A549 (cell line): ENCODE results near the gene LCE1F. TPM values are rescaled to one million over a fixed set of nuclear protein-coding genes. Genes with fewer than 3 reads are reported as not detected.

Experiments used
- ATAC-seq, 2 experiments: fragments of 200-7000 bp in 1 of 2; fragments of >200 bp in 1 of 2; cut with Nextera tagmentation in 1 of 2; cut with Tn5 transposase in 1 of 2; 3 replicates each; pipeline versions ENCODE4 v1.8.0 to v1.9.1; 2018 to 2020; ENCODE audit warnings: mild to moderate bottlenecking in 1 of 2, moderate library complexity in 1 of 2
- CTCF ChIA-PET: fragments of 300-600 bp; sonication (Branson Sonifier 250); formaldehyde crosslinking; extraction: SDS; loops from one replicate; lab custom pipeline; 2021; ENCODE audit warnings: antibody characterized with exemption, inconsistent platforms; lab: Yijun Ruan, JAX
- POLR2A ChIA-PET: fragments of 350-600 bp; formaldehyde crosslinking; extraction: SDS; loops from one replicate; lab custom pipeline; 2021; ENCODE audit warnings: antibody characterized with exemption, inconsistent platforms; lab: Yijun Ruan, JAX
- DNase-seq, 2 experiments: peaks; one replicate each; pipeline versions ENCODE4 v3.0.0 to v3.0.0-alpha.2; 2011 to 2016; ENCODE audit warnings: low read depth in 1 of 2, low spot score in 1 of 2
- FAIRE-seq: peaks from 2 replicates; lab custom pipeline; 2011; peaks lifted over from hg19 to GRCh38; lab: Jason Lieb, UNC
- H3K27ac ChIP-seq, 2 experiments: fragments of >200 bp; sonication (Bioruptor Twin); formaldehyde crosslinking; 3 replicates each; pipeline ENCODE4 v1.5.1; 2016 to 2017
- H3K4me1 ChIP-seq: fragments of >200 bp; sonication (Bioruptor Twin); formaldehyde crosslinking; 3 replicates; pipeline ENCODE4 v1.6.1; 2016
- H3K4me2 ChIP-seq: fragments of >200 bp; sonication (Bioruptor Twin); formaldehyde crosslinking; 3 replicates; pipeline ENCODE4 v1.6.1; 2016
- H3K4me3 ChIP-seq: fragments of >200 bp; sonication (Bioruptor Twin); formaldehyde crosslinking; 3 replicates; pipeline ENCODE4 v1.5.1; 2016
- H3K9me3 ChIP-seq: fragments of >200 bp; sonication (Bioruptor Twin); formaldehyde crosslinking; 3 replicates; pipeline ENCODE4 v1.6.1; 2016
- CBX8 ChIP-seq: fragments of 200-600 bp; sonication (generic); IDR thresholded peaks from 2 replicates; pipeline ENCODE4 v1.6.1; 2016
- CEBPB ChIP-seq, 2 experiments: fragments of >200 bp in 1 of 2; sonication (Bioruptor Twin) in 1 of 2; formaldehyde crosslinking in 1 of 2; IDR thresholded peaks; 2 replicates each; pipeline ENCODE4 v1.6.1; 2012 to 2016
- CHD4 ChIP-seq: fragments of 200-600 bp; sonication (generic); IDR thresholded peaks from 2 replicates; pipeline ENCODE4 v1.6.1; 2016; ENCODE audit warnings: antibody characterized with exemption, mild to moderate bottlenecking, borderline replicate concordance
- ESRRA ChIP-seq: fragments of 150-350 bp; IDR thresholded peaks from 2 replicates; pipeline ENCODE4 v1.6.1; 2014; ENCODE audit warnings: mild to moderate bottlenecking, low read length, borderline replicate concordance
- FOSB ChIP-seq: fragments of 250-450 bp; sonication (Bioruptor Pico); IDR thresholded peaks from 2 replicates; pipeline ENCODE4 v1.5.0; 2020; ENCODE audit warnings: mild to moderate bottlenecking, moderate library complexity
- FOXS1 ChIP-seq: fragments of 250-450 bp; sonication (Bioruptor Pico); IDR thresholded peaks from 2 replicates; pipeline ENCODE4 v1.5.0; 2020; ENCODE audit warnings: mild to moderate bottlenecking, moderate library complexity
- HDAC2 ChIP-seq: fragments of 200-600 bp; sonication (generic); IDR thresholded peaks from 2 replicates; pipeline ENCODE4 v1.6.1; 2016
- KDM1A ChIP-seq: fragments of 200-600 bp; sonication (generic); IDR thresholded peaks from 2 replicates; pipeline ENCODE4 v1.6.1; 2016; ENCODE audit warnings: low read depth, mild to moderate bottlenecking
- KDM5A ChIP-seq: fragments of 200-600 bp; sonication (generic); IDR thresholded peaks from 2 replicates; pipeline ENCODE4 v1.6.1; 2016; ENCODE audit warnings: antibody characterized with exemption, mild to moderate bottlenecking
- MAFK ChIP-seq: fragments of 450-650 bp; IDR thresholded peaks from 2 replicates; pipeline ENCODE4 v1.6.1; 2014; ENCODE audit not compliant: partially characterized antibody
- MYC ChIP-seq: IDR thresholded peaks from 2 replicates; pipeline ENCODE4 v1.6.1; 2012; ENCODE audit warnings: mild to moderate bottlenecking, inconsistent platforms, low read length, improper control_type of control experiment, borderline replicate concordance
- NR3C1 ChIP-seq: fragments of >200 bp; sonication (Bioruptor Twin); formaldehyde crosslinking; IDR thresholded peaks from 3 replicates; pipeline ENCODE4 v1.6.1; 2017
- POLR2A ChIP-seq: IDR thresholded peaks from 2 replicates; pipeline ENCODE4 v1.6.1; 2012; ENCODE audit warnings: mild to moderate bottlenecking, low read length
- RAD21 ChIP-seq, 2 experiments: fragments of >200 bp in 1 of 2; sonication (Bioruptor Twin) in 1 of 2; formaldehyde crosslinking in 1 of 2; IDR thresholded peaks in 1 of 2; conservative IDR thresholded peaks in 1 of 2; 2 replicates in 1 of 2; 3 replicates in 1 of 2; pipeline ENCODE4 v1.6.1; 2012 to 2018; ENCODE audit warnings: inconsistent platforms in 1 of 2
- RCOR1 ChIP-seq: fragments of 150-350 bp; IDR thresholded peaks from 2 replicates; pipeline ENCODE4 v1.6.1; 2014; ENCODE audit warnings: antibody characterized with exemption, low read length, low read depth
- RNF2 ChIP-seq: fragments of 200-600 bp; sonication (generic); IDR thresholded peaks from 2 replicates; pipeline ENCODE4 v1.6.1; 2016; ENCODE audit warnings: low read depth, mild to moderate bottlenecking, antibody characterized with exemption, moderate library complexity, borderline replicate concordance
- SREBF2 ChIP-seq: fragments of 450-650 bp; IDR thresholded peaks from 2 replicates; pipeline ENCODE4 v1.6.1; 2014; ENCODE audit warnings: mild to moderate bottlenecking, moderate library complexity
- TFCP2L1 ChIP-seq: fragments of 250-450 bp; sonication (Bioruptor Pico); IDR thresholded peaks from 2 replicates; pipeline ENCODE4 v1.5.0; 2021; ENCODE audit warnings: mild to moderate bottlenecking
- TP53 ChIP-seq: fragments of 250-450 bp; sonication (Bioruptor Pico); IDR thresholded peaks from 2 replicates; pipeline ENCODE4 v1.5.0; 2021; ENCODE audit warnings: mild to moderate bottlenecking, moderate library complexity
- ZNF302 ChIP-seq: fragments of 250-450 bp; sonication (Bioruptor Pico); IDR thresholded peaks from 2 replicates; pipeline ENCODE4 v1.9.0; 2021; ENCODE audit warnings: inconsistent platforms, mild to moderate bottlenecking, moderate library complexity
- WGBS: methylation state at CpG from one replicate; pipeline ENCODE4 v1.1.6; 2017; ENCODE audit errors: missing lambda C conversion rate; 5-methylcytosine and 5-hydroxymethylcytosine counted together
- polyA plus RNA-seq, 4 experiments: library from polyadenylated mRNA; depleted of rRNA in 3 of 4; stranded (reverse); fragments of >200 nt; fragmentation: RNase III in 1 of 4; extraction: RNeasy Plus Mini Kit Qiagen cat#74134 plus additional on column Dnase treatment in 1 of 4; gene quantifications; 2 replicates in 3 of 4; 3 replicates in 1 of 4; pipeline ENCODE4 v1.2.3, GENCODE V29; 2011 to 2017
- TF ChIP-seq, protein P1 (sequence below): fragments of >200 bp; sonication (Bioruptor Twin); formaldehyde crosslinking; IDR thresholded peaks from 3 replicates; pipeline ENCODE4 v1.5.1; 2016
- TF ChIP-seq, protein P2 (sequence below): fragments of 150-350 bp; IDR thresholded peaks from 2 replicates; pipeline ENCODE4 v1.6.1; 2014; ENCODE audit warnings: low read depth, mild to moderate bottlenecking, low read length

LCE1F gene
- polyA plus RNA-seq, 2 of the 4 experiments (the other 2 are of a cell fraction): not detected

DNA sequence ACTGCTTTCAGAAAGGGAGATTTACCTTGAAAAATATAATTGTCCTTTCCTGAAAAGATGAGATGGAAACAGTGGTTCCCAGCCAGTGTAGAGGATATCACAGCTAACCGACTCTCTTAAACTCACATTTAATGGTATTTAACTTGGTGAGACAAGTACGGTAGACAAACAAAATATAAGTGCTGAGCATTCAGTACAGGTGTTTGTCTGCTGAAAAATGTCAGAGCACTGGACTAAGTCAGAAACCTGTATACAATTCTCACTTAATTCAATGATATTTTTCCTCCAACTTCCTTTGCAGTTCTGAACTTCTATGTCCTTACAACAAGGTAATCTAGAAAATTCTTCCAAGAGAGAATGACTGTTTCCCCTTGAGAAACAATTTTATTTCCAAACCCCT is 36.7 kb downstream of the LCE1F start, which contains the start of gene LCE1B:
Gene LCE1B, plus strand, starts transcription at position 301 of the 400 bp plus-strand sequence. CDS start 476 bp downstream, outside the sequence.
- DNase-seq (no peak), ATAC-seq (no peak), FAIRE-seq (no peak)
- no peak within 1 kb of the TSS for H3K27ac ChIP-seq
- POLR2A ChIA-PET: no interaction called here
- TF ChIP-seq, protein P1, sequence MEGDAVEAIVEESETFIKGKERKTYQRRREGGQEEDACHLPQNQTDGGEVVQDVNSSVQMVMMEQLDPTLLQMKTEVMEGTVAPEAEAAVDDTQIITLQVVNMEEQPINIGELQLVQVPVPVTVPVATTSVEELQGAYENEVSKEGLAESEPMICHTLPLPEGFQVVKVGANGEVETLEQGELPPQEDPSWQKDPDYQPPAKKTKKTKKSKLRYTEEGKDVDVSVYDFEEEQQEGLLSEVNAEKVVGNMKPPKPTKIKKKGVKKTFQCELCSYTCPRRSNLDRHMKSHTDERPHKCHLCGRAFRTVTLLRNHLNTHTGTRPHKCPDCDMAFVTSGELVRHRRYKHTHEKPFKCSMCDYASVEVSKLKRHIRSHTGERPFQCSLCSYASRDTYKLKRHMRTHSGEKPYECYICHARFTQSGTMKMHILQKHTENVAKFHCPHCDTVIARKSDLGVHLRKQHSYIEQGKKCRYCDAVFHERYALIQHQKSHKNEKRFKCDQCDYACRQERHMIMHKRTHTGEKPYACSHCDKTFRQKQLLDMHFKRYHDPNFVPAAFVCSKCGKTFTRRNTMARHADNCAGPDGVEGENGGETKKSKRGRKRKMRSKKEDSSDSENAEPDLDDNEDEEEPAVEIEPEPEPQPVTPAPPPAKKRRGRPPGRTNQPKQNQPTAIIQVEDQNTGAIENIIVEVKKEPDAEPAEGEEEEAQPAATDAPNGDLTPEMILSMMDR: no peak
- TF ChIP-seq FOXS1 (no peak), ZNF302 (CRISPR knock-in tag) (no peak), MYC (no peak)
- CTCF ChIA-PET: no interaction called here
- no peaks in the 10 kb centered on the region for H3K4me1 ChIP-seq
- H3K4me2 ChIP-seq: no peak within 1 kb of the TSS
- no peak within 1 kb of the TSS for H3K4me3 ChIP-seq
- H3K9me3 ChIP-seq: no peaks in the 10 kb centered on the region
- 68% methylated on average over 2 of the region's 2 CpGs for WGBS

DNA sequence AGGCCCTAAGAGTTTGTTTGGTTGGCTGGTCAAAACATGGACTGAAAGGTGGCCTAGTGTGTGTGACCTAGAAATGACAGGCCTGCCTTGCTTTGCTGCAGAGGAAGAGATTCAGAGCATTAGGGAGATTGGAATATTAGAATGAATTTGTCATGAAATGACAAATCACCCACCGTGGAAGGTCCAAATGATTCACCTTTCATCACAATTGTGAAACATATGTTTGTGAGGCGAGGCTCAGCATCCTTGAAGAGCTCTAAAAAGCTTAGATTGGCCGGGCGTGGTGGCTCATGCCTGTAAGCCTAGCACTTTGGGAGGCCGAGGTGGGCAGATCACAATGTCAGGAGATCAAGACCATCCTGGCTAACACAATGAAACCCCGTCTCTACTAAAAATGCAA is 42.4 kb downstream of the LCE1F start:
- no peak for FAIRE-seq
- POLR2A ChIA-PET: interaction anchor here (0.7 kb wide), 1 partner anchor 11 kb away, joined by 3 read pairs; no protein-coding TSS in a partner anchor
- WGBS: 25% methylated on average over 6 of the region's 6 CpGs
- Histone ChIP-seq H3K27ac (no peak overlapping the region), H3K9me3 (no peaks in the 10 kb centered on the region), H3K4me3 (no peak overlapping the region), H3K4me2 (no peak overlapping the region), H3K4me1 (no peaks in the 10 kb centered on the region)
- ATAC-seq: no peak
- CTCF ChIA-PET: no interaction called here
- no peak for DNase-seq
- TF ChIP-seq, protein P2, sequence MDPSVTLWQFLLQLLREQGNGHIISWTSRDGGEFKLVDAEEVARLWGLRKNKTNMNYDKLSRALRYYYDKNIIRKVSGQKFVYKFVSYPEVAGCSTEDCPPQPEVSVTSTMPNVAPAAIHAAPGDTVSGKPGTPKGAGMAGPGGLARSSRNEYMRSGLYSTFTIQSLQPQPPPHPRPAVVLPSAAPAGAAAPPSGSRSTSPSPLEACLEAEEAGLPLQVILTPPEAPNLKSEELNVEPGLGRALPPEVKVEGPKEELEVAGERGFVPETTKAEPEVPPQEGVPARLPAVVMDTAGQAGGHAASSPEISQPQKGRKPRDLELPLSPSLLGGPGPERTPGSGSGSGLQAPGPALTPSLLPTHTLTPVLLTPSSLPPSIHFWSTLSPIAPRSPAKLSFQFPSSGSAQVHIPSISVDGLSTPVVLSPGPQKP: no peak
- TF ChIP-seq CHD4 (no peak), POLR2A (no peak), HDAC2 (no peak), RNF2 (no peak), ESRRA (no peak), CEBPB (IDR thresholded peaks at IDR 0.05) (no peak), KDM1A (no peak), FOSB (CRISPR knock-in tag) (no peak), FOXS1 (no peak), MAFK (no peak), SREBF2 (no peak), TP53 (CRISPR knock-in tag) (no peak), RCOR1 (no peak), KDM5A (no peak), TFCP2L1 (CRISPR knock-in tag) (no peak)
- TF ChIP-seq, protein P1: no peak

DNA sequence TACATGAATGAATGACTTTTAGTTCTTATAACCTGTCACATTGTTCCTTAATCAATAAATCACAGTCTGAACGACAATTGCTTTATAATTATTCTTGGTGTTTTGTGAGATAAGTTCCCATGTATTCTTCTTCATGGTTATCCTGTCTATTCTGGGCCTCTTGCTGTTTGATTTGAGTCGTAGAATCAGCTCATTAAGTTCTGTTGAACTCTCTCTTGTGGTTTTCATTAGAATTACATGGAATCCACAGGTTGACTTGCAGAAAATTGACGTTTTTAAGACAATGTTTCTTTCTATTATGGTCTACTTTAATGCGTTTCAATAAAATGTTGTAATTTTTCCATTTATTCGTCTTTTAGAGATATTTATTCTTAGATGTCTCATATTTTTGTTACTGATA is 48.4 kb downstream of the LCE1F start:
- WGBS: 4% methylated on average over 5 of the region's 5 CpGs
- no peak for ATAC-seq
- DNase-seq: no peak

More for the DNA sequence above, 48.4 kb downstream of the LCE1F start:
- H3K4me1 ChIP-seq: no peaks in the 10 kb centered on the region
- TF ChIP-seq, protein P2: no peak
- TF ChIP-seq HDAC2 (no peak), MYC (no peak), RAD21 (conservative IDR thresholded peaks at IDR 0.05 in 1 of 2, IDR thresholded peaks at IDR 0.05 in 1 of 2) (no peak), NR3C1 (no peak), CHD4 (no peak), RCOR1 (no peak), CBX8 (no peak)
- no peak overlapping the region for H3K4me3 ChIP-seq
- H3K9me3 ChIP-seq: no peaks in the 10 kb centered on the region
- POLR2A ChIA-PET: no interaction called here
- no peak overlapping the region for H3K4me2 ChIP-seq
- CTCF ChIA-PET: no interaction called here
- no peak for FAIRE-seq
- no peak overlapping the region for H3K27ac ChIP-seq
